Thyroid gland (tissue), 4 donors: ENCODE measurements around the gene RAB3IP. TPM values are rescaled to one million over a fixed set of nuclear protein-coding genes. Genes with fewer than 3 reads are reported as not detected.
"Not testable (repeated sequence)": the region's sequence is repeated elsewhere in the genome, so short reads cannot be mapped to it uniquely, and the experiment has no call there.

ENCODE experiments used
- DNase-seq, 2 donors: peaks; one replicate each; pipeline ENCODE4 v3.0.0-alpha.2; 2019
- H3K27ac ChIP-seq, 3 donors: fragments of 200-600 bp; sonication (generic); 1 replicate in 2 of 3; 2 replicates in 1 of 3; pipeline ENCODE4 v1.5.1; 2016 to 2019; ENCODE audit warnings: mild to moderate bottlenecking in 1 of 3, moderate library complexity in 1 of 3
- H3K27me3 ChIP-seq: fragments of 200-600 bp; sonication (generic); one replicate; pipeline ENCODE4 v1.5.1; 2019
- H3K36me3 ChIP-seq, 2 donors: fragments of 200-600 bp; sonication (generic); one replicate each; pipeline ENCODE4 v1.5.1; 2016 to 2019
- H3K4me1 ChIP-seq, 2 donors: fragments of 200-600 bp; sonication (generic); one replicate each; pipeline ENCODE4 v1.5.1; 2017 to 2019
- H3K4me3 ChIP-seq, 3 donors: fragments of 200-600 bp; sonication (generic); replicated peaks in 1 of 3; 1 replicate in 2 of 3; 2 replicates in 1 of 3; pipeline ENCODE4 v1.5.1; 2016; ENCODE audit warnings: mild to moderate bottlenecking in 1 of 3
- H3K9me3 ChIP-seq: fragments of 200-600 bp; sonication (generic); one replicate; pipeline ENCODE4 v1.5.1; 2017
- POLR2A ChIP-seq, 2 donors: fragments of 450-650 bp; IDR thresholded peaks; one replicate each; pipeline ENCODE4 v1.6.1; 2017; ENCODE audit warnings: antibody characterized with exemption in 2 of 2, mild to moderate bottlenecking in 2 of 2, moderate library complexity in 1 of 2
- WGBS, 2 donors: methylation state at CpG; one replicate each; pipeline ENCODE4 v1.1.5; 2017; 5-methylcytosine and 5-hydroxymethylcytosine counted together
- intact Hi-C: fragments of 100-400 bp; cut with DNase I; formaldehyde crosslinking; loops from one replicate; pipeline ENCODE4 v1.15.1; 2023
- total RNA-seq, 4 donors: library from RNA; depleted of rRNA; stranded (reverse); fragments of >200 nt; gene quantifications; one replicate each; pipeline ENCODE4 v1.2.3, GENCODE V29; 2016
- TF ChIP-seq, protein P1 (sequence below), 6 experiments: fragments of 200-600 bp in 3 of 6; fragments of 450-650 bp in 3 of 6; sonication (generic) in 3 of 6; IDR thresholded peaks; one replicate each; pipeline ENCODE4 v1.5.1; 2016 to 2019; ENCODE audit warnings: antibody characterized with exemption in 6 of 6, mild to moderate bottlenecking in 2 of 6, inconsistent platforms in 1 of 6, moderate library complexity in 1 of 6

RAB3IP gene
- total RNA-seq, 4 donors from 2014 or later: 25.2 to 74.7 (median 34.7) TPM

DNA sequence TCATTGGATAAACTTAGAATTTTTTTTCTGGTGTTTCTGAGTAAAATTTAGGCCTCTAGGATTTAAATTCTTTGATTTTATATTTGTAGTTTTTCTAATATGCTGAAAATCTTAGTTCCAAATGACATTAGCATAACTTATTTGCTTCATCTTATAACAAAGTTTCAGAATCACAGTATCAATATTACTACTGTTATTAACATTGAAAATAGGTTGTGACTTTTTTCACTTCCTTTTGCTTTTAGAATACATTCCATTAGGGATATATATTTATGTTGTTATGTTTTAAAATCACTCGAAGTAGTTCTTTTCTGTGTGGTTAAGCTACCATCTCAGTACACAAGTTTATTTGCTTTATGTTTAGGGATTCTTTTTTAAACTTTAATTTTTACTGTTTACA lies 12.8 kb downstream of the RAB3IP start:
- Histone ChIP-seq H3K27me3 (no peaks in the 10 kb centered on the region), H3K36me3 (no peaks in the 10 kb centered on the region), H3K4me1 (no peaks in the 10 kb centered on the region), H3K9me3 (no peaks in the 10 kb centered on the region), H3K27ac (no peak overlapping the region), H3K4me3 (no peak overlapping the region)
- no peak for DNase-seq
- TF ChIP-seq, protein P1, sequence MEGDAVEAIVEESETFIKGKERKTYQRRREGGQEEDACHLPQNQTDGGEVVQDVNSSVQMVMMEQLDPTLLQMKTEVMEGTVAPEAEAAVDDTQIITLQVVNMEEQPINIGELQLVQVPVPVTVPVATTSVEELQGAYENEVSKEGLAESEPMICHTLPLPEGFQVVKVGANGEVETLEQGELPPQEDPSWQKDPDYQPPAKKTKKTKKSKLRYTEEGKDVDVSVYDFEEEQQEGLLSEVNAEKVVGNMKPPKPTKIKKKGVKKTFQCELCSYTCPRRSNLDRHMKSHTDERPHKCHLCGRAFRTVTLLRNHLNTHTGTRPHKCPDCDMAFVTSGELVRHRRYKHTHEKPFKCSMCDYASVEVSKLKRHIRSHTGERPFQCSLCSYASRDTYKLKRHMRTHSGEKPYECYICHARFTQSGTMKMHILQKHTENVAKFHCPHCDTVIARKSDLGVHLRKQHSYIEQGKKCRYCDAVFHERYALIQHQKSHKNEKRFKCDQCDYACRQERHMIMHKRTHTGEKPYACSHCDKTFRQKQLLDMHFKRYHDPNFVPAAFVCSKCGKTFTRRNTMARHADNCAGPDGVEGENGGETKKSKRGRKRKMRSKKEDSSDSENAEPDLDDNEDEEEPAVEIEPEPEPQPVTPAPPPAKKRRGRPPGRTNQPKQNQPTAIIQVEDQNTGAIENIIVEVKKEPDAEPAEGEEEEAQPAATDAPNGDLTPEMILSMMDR (IDR thresholded peaks at IDR 0.05): no peak
- TF ChIP-seq POLR2A (IDR thresholded peaks at IDR 0.05): no peak
- 78 to 86% methylated on average over 1 of the region's 1 CpG for WGBS, 2 donors
- intact Hi-C loops: no loop called here

DNA sequence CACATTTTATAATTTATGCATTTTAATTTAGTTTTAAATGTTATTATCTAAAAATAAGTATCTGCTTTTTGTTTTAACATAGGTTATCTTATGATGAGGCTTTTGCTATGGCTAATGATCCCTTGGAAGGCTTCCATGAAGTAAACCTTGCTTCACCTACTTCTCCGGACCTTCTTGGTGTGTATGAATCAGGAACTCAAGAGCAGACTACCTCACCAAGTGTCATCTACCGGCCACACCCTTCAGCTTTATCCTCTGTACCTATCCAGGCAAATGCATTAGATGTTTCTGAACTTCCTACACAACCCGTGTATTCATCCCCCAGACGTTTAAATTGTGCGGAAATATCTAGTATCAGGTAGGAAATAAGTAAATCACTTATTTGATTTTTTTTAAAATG lies 16.6 kb downstream of the RAB3IP start:
- Histone ChIP-seq H3K27me3 (no peaks in the 10 kb centered on the region), H3K36me3 (no peaks in the 10 kb centered on the region), H3K9me3 (no peaks in the 10 kb centered on the region), H3K4me1 (no peaks in the 10 kb centered on the region), H3K4me3 (no peak overlapping the region), H3K27ac (no peak overlapping the region)
- DNase-seq: no peak
- WGBS, 2 donors: 94 to 97% methylated on average over 5 of the region's 5 CpGs
- TF ChIP-seq, protein P1 (IDR thresholded peaks at IDR 0.05): no peak
- TF ChIP-seq POLR2A (IDR thresholded peaks at IDR 0.05): no peak
- intact Hi-C loops: no loop called here

DNA sequence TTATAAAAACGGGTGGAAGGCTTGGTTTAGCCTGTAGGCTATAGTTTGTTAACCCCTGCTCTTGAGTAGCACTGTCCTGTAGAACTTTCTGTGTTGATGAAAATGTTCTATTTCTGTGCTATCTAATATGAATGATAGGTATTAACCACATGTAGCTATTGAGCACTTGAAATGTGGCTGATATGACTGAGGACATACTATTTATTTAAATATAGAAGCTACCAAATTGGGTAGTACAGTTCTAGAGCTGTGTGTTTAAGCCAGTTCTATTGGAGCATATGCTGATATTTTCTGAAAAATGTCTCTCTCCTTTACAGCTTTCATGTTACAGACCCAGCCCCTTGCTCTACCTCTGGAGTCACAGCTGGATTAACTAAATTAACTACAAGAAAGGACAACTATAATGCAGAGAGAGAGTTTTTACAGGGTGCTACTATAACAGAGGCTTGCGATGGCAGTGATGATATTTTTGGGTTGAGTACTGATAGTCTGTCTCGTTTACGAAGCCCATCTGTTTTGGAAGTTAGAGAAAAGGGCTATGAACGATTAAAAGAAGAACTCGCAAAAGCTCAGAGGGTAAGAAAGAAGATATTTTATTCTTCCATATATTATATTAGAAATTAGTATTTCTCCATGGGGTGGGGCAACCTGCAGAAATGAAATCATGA lies 17.6 kb downstream of the RAB3IP start:
- DNase-seq: no peak
- Histone ChIP-seq H3K36me3 (no peaks in the 10 kb centered on the region), H3K4me1 (no peaks in the 10 kb centered on the region), H3K4me3 (no peak overlapping the region), H3K27ac (no peak overlapping the region), H3K9me3 (no peaks in the 10 kb centered on the region), H3K27me3 (no peaks in the 10 kb centered on the region)
- TF ChIP-seq, protein P1 (IDR thresholded peaks at IDR 0.05): no peak
- no peak for TF ChIP-seq POLR2A (IDR thresholded peaks at IDR 0.05)
- WGBS, 2 donors: 93 to 94% methylated on average over 6 of the region's 6 CpGs
- intact Hi-C loops: no loop called here

DNA sequence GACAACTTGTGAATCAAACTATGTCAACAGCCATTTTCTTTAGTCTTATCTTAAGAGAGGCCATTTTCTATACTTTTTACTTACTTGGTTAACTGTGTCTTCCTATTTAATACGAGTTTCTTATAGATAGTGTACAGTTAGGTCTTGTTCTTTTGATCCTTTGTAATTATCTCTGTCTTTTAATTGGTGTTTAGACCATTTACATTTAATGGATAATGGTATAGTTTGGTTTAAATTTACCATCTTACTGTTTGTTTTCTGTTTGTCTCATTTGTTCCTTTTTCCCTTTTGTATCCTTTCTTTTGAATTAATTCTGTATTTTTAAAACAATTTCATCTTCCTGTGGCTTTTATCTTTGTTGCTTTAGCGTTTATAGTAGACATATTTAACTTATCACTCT lies 19.4 kb downstream of the RAB3IP start:
- TF ChIP-seq, protein P1 (IDR thresholded peaks at IDR 0.05): no peak
- no peak for TF ChIP-seq POLR2A (IDR thresholded peaks at IDR 0.05)
- intact Hi-C loops: no loop called here
- Histone ChIP-seq H3K9me3 (no peaks in the 10 kb centered on the region), H3K27ac (no peak overlapping the region), H3K4me3 (no peak overlapping the region), H3K4me1 (no peaks in the 10 kb centered on the region), H3K27me3 (no peaks in the 10 kb centered on the region), H3K36me3 (no peaks in the 10 kb centered on the region)
- 88 to 93% methylated on average over 2 of the region's 2 CpGs for WGBS, 2 donors
- DNase-seq: no peak

DNA sequence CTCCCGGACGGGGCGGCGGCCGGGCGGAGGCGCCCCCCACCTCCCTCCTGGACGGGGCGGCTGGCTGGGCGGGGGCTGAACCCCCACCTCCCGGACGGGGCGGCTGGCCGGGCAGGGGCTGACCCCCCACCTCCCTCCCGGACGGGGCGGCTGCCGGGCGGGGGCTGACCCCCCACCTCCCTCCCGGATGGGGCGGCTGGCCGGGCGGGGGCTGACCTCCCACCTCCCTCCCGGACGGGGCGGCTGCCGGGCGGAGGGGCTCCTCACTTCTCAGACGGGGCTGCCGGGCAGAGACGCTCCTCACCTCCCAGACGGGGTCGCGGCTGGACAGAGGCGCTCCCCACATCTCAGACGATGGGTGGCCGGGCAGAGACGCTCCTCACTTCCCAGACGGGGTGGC lies 20.9 kb downstream of the RAB3IP start:
- H3K4me3 ChIP-seq, H3K4me1 ChIP-seq, DNase-seq, H3K9me3 ChIP-seq, H3K27ac ChIP-seq, H3K36me3 ChIP-seq, H3K27me3 ChIP-seq, intact Hi-C loops: not testable (repeated sequence)
- no CpG with 5 or more reads among the region's 39 CpGs for WGBS, 2 donors
